Activated T-helper 1 cell treated with Interleukin-2 at 50 U/mL for 16 hours (primary cell): ENCODE data around the gene SYDE2.
"Not testable (repeated sequence)": the region's sequence is repeated elsewhere in the genome, so short reads cannot be mapped to it uniquely, and the experiment has no call there.

ENCODE experiments used
- DNase-seq: peaks from one replicate; pipeline ENCODE4 v3.0.0-alpha.2; 2020; ENCODE audit warnings: low read depth

Gene SYDE2

DNA sequence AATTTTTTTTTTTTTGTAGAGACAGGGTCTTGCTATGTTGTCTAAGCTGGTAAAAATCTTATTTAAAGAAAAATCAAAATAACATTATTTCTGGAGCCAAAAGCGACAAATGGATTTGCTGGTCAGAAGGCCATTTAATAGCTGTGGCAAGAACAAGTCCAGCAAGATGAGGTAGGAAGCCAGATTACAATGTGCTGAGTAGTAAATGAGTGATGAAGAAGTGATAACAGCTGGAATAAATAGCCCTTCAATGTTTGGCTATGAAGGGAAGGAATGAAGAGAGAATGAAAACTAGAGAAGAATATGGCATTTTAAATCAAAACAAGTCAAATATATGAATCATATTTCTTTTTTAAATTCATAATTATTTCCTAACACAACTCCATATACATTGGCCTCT lies 34.5 kb downstream of the SYDE2 start:
- no peak for DNase-seq

DNA sequence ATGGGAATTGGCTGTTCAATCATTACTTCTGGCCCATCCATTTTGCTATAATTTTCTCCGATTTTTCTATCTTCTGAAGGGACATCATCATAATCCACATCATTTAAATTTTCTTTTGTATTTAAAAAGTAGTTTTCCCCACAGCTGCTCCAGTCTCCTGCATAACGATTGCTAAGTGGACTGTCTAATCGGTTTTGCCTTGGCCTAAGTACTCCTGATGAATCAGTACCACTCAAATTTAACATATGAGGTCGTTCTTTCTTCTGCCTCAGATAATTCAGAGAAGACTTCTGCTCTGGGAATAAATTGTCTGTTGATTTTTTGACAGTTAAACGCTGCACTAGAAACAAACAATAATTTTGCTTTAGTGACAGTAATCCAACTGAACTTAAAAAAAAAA lies 41.9 kb downstream of the SYDE2 start:
- no peak for DNase-seq

DNA sequence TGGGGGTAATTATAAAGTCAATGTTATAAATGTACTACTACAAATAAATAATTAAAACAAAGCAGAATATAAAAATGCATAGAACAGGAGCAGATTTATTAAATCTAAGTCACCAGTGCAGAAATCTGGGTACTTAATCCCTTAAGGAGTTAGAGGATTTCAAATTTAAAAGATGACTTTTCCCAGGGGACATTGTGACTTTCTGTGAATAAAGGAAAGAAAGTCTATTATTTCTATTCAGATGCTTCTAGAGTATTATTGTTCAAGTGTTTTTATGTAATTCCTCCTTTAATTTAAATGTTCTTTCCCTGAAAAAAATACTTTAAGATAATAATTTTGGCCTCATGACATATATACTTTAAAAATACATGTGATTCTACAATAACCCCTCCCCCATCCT lies 43.4 kb downstream of the SYDE2 start:
- no peak for DNase-seq

DNA sequence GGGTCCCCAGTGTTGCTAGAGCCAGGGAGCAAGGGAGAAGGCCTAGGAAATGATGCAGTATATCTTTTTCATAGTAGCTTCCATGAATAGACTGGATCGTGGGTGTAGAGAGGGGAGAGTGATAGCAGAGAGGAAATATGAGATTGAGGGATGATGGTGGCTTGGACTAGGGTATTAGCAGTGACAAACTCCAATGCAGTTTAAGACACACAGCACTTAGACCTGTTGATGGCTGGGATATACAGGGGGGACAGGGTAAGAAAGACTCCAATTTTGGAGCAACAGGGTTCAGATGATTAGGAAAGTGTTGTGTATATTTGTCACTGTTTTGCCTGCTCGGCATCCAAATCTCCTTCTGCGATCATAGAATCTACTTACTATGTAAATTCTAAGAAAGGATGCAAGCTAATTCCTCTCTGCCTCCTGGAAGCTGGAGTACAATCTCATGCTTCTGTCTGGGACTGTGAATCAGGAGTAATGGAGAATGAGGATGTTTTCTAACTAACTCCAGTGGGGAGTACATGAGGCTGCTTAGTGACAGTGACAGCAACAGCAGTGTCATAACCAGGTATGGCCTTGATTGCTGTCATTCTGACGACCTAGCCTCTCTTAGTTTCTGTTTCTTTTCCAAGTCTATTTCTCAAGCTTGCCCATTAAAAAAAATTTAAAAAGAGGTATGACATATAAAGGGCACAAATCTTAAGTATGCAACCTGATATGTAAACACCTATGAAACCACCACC lies 47.5 kb downstream of the SYDE2 start:
- DNase-seq = no peak

DNA sequence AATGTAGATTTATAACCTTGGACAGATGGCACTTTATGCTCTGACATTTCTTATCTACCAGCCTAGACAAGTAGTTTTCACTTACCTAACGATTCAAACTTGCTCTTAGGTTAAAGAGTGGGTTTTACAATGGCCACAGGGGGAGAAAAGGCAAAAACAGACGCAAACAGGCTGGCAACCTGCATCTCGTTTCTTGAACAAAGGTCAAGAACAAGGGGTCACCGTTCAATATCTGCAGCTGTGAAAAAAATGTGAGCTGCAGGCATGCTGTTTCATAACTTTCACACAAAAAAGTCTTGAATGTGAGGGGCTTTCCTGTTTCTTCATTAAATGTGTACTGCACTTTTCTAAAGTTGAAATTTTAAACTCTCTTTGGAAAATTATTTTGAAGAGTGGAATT lies 49.4 kb downstream of the SYDE2 start:
- DNase-seq = no peak

DNA sequence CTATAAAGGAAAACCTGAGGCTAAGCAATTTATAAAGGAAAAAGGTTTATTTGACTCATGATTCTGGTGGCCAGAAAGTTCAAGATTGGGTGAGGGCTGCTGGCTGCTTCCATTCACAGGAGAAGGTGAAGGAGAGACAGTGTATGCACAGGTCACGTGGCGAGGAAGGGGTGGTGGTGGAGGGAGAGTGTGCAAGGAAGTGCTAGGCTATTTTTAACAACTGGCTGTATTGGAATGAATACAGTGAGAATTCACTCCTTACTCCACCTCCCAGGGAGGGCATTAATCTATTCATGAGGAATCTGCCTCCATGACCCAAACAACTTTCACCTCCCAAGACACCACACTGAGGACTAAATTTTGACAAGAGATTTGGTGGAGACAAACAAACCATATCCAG lies 51.0 kb downstream of the SYDE2 start:
- no peak for DNase-seq

DNA sequence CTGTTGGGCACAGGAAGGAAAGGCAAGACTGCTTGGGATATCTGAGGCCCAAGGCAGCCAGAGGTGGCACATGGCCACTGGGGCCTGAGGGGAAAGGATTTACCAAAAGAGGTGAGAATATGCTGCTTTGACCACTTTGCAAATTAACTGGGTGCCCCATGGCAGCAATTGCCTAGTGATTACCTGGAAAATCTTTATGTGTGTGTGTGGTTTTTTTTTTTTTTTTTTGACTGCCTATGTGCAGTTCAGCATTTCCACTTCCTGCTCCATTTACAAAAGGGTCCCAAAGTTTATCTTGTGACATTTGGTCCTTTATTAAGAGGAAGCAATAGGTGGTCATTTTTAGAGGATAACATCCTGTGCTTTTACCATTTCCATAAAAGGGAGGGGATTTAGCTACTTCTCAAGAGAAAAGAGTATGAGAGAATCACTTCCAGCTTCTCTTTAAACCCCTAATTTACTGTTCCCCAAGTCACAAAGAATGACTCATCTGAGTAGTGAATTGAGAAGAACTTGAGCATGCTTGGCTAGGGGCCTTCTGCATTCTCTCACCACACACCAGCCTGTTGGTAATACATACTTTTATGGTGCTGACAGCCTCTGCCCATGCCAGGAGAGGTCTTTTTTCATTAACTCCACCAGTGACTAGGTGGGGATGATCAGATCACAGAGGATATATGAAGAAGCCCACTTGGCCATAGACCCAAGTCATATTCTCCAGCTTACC lies 52.1 kb downstream of the SYDE2 start:
- no peak for DNase-seq

DNA sequence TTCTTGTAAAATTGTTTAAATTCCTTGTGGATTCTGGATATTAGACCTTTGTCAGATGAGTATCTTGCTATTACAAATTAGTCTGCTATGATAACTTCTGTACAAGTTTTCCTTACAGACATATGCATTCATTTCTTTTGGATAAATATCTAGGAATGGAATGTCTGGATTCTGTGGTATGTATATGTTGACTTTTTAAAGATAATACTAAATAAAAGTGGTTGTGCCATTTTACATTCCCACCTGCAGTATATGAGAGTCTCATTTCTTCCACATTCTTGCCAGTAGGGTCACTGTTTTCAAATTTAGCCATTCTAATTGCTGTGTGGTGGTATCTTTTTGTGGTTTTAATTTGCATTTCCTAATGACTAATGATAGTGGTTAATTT lies 53.9 kb downstream of the SYDE2 start:
- DNase-seq = no peak

DNA sequence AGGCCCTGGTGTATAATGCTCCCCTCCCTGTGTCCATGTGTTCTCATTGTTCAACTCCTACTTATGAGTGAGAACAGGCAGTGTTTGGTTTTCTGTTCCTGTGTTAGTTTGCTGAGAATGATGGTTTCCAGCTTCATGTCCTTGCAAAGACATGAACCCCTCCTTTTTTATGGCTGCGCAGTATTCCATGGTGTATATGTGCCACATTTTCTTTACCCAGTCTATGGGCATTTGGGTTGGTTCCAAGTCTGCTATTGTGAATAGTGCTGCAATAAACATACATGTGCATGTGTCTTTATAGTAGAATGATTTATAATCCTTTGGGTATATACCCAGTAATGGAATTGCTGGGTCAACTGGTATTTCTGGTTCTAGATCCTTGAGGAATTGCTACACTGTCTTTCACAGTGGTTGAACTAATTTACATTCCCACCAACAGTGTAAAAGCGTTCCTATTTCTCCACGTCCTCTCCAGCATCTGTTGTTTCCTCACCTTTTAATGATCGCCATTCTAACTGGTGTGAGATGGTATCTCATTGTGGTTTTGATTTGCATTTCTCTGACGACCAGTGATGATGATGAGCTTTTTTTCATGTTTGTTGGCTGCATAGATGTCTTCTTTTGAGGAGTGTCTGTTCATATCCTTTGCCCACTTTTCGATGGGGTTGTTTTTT lies 54.4 kb downstream of the SYDE2 start:
- DNase-seq = not testable (repeated sequence)

DNA sequence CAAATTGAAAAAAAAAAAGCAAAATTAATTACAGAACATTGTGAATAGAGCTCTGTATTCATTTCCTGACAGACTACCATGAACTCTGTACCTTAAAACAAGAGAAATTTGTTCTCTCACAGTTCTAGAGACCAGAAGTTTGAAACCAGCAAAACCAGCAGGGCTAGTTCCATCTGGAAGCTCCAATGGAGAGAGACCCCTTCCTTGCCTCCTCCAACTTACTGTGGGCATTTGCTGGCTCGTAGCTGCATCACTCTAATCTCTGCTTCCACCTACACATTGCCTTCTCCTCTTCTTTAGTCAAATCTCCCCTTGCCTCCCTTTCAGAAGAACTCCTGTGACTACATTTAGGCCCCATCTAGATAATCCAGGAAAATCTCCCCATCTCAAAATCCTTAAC lies 56.5 kb downstream of the SYDE2 start:
- no peak for DNase-seq

DNA sequence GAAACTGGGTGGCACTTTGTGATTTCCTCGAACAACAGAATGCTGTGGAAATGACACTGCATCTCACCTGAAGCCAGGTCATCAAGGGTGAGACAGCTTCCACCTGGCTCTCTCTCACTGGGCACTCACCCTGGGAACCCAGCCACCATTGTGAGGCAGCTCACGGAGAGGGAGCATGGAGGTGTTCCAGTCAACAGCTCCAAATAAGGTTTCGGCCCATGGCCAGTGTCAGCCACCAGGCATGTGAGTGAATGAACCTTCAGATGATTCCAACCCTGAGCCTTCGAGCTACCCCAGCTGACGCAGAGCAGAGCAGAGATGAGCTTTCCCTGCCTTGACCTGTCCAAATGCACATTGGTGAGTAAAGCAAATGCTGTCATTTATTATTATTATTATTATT lies 58.1 kb downstream of the SYDE2 start:
- DNase-seq = no peak

DNA sequence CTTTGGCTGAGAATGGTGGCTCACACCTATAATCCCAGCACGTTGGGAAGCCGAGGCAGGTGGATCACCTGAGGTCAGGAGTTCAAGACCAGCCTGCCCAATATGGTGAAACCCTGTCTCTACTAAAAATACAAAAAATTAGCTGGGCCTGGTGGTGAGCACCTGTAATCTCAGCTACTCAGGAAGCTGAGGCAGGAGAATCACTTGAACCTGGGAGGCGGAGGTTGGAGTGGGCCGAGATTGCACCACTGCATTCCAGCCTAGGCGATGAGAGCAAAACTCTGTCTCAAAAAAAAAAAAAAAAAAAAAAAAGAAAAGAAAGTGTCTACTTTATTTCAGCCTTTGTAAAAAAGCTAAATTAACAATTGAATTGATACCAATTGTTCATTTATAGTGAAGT lies 62.4 kb downstream of the SYDE2 start:
- not testable (repeated sequence) for DNase-seq

DNA sequence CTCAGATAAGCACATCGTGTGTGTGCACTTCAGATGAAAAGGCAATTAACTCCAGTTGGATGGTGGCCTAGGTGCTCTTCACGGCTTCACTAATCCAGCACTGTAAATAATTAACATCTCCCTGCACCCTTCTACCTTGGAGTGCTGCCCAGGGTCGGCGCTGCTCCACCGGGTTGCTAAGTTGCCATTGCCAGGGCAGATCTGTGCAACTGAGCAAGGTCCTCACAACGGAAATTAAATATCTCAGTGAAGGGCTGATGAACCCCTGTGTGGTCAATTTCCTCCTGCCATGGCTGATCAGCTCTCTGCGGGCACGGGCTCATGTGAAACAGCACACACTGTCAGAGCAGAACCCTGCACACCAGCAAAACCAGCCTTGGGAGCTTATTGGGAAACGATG lies 63.2 kb downstream of the SYDE2 start:
- DNase-seq = no peak

DNA sequence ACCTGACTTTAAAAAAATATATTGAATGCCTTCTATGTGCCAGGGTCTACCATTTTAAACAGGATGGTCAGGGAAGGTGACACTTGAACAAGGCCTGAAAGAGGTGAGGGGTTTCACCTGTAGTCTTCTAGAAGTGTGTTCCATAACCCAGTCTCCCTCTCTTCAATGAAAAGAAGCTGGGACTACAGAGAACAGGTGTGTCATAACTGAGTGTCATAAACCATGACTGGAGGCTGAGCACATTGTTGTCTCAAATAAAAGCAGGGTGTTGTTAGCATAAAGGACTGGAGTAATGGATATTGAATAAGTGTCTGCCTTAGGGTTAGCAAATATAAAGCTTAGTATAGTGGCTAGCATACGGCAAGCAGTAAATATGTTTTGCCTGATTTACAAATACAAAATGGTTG lies 65.4 kb downstream of the SYDE2 start:
- DNase-seq = no peak

DNA sequence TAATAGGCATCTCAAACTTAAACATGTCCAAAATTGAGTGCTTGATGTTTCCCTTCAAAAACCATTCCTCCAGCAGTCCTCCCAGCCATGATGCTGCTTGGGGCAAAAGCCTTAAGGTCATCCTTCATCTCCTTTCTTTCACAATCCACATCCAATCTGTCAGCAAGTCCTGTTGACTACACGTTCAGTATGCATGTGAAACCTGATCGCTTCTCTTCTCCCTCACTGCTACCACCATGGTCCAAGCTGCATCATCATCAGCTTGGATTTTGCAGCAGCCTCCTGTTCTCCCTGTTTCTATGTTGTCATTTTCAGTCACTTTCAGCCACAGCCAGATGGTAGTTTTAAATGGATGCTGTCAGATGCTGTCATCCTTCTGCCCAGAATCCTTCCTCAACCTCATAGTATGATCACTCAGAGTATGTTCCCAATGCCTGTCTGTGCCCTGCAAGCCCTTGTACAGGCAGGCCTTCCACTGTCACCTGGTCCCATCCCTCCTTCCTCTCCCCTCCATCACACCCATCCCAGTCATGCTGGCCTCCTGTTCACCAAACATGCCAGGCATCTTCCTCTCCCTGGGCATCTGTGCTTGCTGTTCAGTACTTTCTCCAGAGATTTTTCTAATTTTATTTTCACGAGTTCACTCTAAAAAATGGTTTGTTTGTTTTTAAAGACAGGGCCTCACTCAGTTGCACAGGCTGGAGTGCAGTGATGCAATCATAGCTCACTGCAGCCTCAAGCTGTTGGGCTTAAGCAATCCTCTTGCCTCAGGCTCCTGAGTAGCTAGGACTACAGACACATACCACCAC lies 66.0 kb downstream of the SYDE2 start:
- no peak for DNase-seq

DNA sequence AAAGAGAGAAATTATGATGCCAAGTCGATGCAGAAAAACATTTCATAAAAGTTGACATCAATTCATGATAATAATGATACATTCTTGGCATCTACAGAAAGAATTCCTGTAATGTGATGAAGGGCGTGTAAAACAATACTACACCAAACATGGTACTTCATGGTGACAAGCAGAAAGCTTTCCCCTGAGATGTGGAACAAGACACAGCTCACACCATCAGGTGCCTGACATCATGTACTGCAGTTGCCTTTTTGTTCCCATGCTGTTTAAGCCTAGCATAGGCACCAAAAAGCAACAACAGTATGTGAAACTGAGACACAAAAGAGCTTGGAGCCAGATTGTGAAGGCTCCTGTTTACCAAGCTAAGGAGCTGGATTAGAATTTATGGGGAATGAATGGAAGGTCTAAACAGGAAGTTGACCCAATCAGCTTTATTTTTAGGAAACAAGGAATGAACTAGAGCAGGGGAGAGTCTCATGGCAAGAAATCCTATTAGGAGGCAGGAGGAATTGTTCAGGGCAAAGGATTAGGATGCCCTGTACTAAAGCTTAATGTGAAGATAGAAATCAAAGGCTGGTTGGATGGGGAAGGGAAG lies 67.2 kb downstream of the SYDE2 start:
- no peak for DNase-seq

DNA sequence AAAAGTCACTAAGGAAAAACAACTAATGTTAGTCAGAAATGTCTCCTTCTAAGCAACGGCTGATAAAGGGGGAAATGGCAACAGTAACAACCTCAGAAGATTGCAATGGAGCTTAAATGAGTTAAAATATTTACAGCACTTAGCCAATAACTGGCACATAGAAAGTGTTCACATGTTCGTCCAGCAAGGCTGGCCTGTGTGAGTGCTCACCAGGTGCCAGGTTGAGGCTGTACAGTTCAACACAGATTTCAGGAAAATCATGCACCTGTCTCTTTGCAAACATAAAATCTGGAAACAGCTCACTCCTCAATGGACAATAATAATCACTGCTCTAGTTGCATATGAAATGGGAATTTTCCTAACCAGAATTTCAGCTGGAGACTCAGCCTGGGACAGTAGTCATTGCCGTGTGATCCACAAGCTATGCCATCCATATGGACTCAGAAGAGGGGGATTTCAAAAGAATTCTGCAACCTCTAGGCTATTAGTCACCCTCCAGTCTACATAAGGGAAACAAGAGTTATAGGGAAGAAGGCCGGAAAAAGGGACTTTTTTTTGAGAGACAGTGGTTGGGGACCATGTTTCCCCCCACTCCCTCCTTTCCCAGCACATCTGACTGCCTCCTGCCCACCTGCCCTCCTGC lies 68.6 kb downstream of the SYDE2 start:
- no peak for DNase-seq

DNA sequence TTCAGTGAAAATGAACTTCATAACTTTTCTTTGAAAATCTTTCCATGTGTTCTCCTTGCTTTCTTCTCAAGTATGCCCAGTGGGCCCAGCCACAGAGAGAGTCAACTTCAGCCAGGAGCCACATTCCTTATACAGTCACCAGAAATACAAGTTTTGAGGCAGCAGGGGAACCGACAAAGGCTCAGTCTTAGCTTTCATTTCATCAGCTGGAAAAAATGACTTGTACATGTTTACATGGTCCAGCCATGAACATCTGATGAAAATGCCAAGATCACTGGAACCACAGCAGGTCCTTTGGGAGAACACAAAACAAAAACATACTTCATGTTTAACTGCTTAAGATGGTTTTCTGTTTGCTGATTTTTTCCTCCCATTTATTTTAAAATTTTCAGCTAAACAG lies 72.5 kb downstream of the SYDE2 start:
- no peak for DNase-seq

DNA sequence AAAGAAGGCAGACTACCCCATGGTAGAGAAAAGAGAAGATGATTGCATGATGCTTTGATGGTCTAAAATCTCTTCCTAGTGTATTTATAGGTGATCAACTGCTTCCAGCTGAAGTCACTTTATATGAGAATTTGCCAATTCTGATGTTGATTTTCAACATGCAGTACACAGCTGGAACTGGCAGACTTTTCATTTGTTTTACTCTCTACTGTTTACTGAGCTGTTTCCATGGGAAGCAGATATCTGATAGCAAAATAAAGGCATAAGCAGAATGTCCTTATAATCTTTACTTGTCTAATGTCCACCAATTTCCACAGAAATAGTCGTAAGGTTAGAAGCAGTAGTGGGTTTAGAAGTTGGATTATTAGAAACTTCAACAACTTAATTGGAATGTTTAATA lies 74.9 kb downstream of the SYDE2 start:
- no peak for DNase-seq

DNA sequence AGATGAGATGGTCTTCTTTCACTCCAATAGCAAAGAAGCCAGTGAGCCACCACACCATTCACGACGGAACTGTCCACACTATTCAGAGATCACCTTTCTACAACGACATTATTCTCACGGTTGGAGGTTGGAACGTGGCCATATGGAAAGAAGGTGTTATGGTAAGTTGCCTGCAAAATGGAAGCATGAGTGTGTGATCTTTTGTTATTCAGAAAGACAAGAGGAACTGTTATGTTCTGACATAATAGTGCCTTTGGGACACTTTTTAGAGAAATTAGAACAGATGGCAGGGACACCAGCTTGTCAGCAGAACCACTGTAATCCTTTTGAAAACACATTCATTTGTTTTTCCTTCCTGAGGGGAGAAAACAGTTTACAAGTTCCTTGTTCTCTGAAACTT lies 76.7 kb downstream of the SYDE2 start:
- no peak for DNase-seq

DNA sequence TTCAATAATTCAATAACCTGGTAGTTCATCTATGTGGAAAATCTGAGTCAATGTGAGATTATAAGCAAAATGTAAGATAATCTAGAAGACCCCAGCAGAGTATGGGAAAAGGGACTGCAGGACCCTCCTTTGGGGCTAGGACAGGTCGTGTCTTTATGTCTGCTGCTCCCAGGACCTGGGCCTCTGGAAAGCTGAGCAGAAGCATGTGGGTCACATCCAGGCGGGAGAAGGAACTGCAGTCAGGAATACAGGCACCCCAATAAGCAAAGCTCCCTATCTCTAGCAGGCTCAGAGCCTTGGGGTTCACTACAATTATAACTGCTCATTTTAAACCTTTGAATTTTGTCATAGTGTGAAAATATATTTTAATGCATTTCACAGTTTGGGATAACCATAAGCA lies 78.6 kb downstream of the SYDE2 start:
- DNase-seq = no peak

DNA sequence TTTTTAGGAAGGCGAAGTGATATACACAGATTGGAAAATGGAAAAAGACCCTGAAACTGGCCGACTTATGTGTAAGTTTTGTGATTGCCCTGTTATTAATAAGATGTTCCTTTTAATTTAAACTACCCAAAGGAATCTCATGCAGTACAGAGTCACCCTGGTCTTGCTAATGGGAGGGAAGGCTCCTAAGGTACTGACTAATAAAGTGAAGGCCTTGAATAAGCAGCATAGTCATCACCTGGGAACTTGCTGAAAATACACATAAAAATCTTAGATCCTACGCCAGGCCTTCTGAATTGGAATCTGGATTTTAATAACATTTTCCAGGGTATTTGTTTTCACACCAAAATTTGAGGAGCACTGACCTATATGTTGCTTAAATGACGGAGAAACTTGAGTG lies 79.1 kb downstream of the SYDE2 start:
- DNase-seq = no peak
